Endothelial cell (in vitro differentiated cells): ENCODE results near the gene RNF13. TPM values are rescaled to one million over a fixed set of nuclear protein-coding genes. Genes with fewer than 3 reads are reported as not detected.

Experiments
- DNase-seq: peaks from one replicate; pipeline ENCODE4 v3.0.0; 2021; ENCODE audit warnings: low spot score
- H3K27ac Mint-ChIP-seq: one replicate; pipeline ENCODE4 v1.8.0; 2021; ENCODE audit warnings: mixed read lengths, inconsistent platforms; ENCODE audit not compliant: unreplicated experiment
- H3K27me3 Mint-ChIP-seq: one replicate; pipeline ENCODE4 v1.8.0; 2021; ENCODE audit warnings: mild to moderate bottlenecking, moderate library complexity, mixed read lengths, inconsistent platforms; ENCODE audit not compliant: unreplicated experiment
- H3K36me3 Mint-ChIP-seq: one replicate; pipeline ENCODE4 v1.8.0; 2021; ENCODE audit warnings: mild to moderate bottlenecking, low read depth, mixed read lengths, inconsistent platforms; ENCODE audit not compliant: unreplicated experiment
- H3K4me1 Mint-ChIP-seq: one replicate; pipeline ENCODE4 v1.8.0; 2021; ENCODE audit warnings: mild to moderate bottlenecking, mixed read lengths, inconsistent platforms; ENCODE audit not compliant: unreplicated experiment
- H3K4me3 Mint-ChIP-seq: one replicate; pipeline ENCODE4 v1.8.0; 2021; ENCODE audit warnings: mild to moderate bottlenecking, mixed read lengths, inconsistent platforms; ENCODE audit not compliant: unreplicated experiment
- H3K9me3 Mint-ChIP-seq: one replicate; pipeline ENCODE4 v1.8.0; 2021; ENCODE audit warnings: mixed read lengths, inconsistent platforms; ENCODE audit not compliant: unreplicated experiment
- long read RNA-seq: library from polyadenylated mRNA; unstranded; transcript quantifications from one replicate; pipeline ENCODE4 v2.0.0, GENCODE V29; 2020; ENCODE audit not compliant: unreplicated experiment
- total RNA-seq: library from RNA; stranded (reverse); fragmentation: NEBNext Ultra II Directional; extraction: Animal tissue kit (Norgen Biotek cat#: 25700); gene quantifications from one replicate; pipeline ENCODE4 v1.2.1, GENCODE V29; 2021; ENCODE audit not compliant: unreplicated experiment
- TF ChIP-seq, protein P1 (sequence below): fragments of 200-600 bp; sonication (generic); IDR thresholded peaks from one replicate; pipeline ENCODE4 v1.5.0; 2021; ENCODE audit warnings: antibody characterized with exemption; ENCODE audit not compliant: unreplicated experiment

Gene RNF13, protein sequence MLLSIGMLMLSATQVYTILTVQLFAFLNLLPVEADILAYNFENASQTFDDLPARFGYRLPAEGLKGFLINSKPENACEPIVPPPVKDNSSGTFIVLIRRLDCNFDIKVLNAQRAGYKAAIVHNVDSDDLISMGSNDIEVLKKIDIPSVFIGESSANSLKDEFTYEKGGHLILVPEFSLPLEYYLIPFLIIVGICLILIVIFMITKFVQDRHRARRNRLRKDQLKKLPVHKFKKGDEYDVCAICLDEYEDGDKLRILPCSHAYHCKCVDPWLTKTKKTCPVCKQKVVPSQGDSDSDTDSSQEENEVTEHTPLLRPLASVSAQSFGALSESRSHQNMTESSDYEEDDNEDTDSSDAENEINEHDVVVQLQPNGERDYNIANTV
- 30.7 TPM for total RNA-seq
- long read RNA-seq, transcript RNF13-203 (10 exons, 2,843 nt): major isoform, 26 of 33 reads
- long read RNA-seq, partial matches to known transcripts: 2 of 33 reads
- long read RNA-seq, other reads (novel, unspliced or antisense): 4 of 33 reads

DNA sequence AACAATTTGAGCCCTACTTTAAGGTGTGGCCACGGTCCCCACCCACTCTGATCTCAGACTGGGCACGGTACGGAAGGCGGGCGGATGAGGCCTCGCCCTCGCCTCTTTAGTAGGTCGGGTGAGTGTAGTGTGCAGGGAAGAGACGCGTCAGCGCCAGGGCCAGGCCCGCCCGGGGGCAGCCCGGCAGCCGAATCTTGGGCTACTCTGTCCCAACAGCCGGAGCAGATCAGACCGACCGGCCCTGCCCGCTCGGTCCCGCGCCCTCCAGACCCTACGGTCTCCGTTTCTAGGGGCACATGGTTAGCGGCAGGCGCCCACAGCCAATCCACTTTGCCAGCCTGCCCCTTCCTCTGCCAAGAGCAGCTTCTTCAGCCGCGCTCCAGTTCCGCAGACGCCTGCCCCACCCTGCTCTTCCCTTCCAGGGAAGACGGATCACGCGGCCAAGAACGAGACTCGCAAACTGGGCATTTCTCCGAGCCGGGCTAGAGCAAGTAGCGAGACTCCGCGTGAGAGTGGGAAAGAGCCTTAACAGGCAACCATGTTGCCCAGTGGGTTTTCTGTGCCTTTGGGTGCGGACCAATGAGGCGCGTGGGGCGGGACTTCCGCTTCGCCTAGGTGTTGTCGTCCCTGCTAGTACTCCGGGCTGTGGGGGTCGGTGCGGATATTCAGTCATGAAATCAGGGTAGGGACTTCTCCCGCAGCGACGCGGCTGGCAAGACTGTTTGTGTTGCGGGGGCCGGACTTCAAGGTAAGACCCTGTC is at the start of gene RNF13:
RNF13 (plus strand) TSS at position 610 of the 761 bp plus-strand sequence. CDS start 32,812 bp downstream, outside the sequence.
- DNase-seq: peak; percentile 87
- peak within 1 kb of the TSS; percentile 84 for H3K27ac Mint-ChIP-seq

DNA sequence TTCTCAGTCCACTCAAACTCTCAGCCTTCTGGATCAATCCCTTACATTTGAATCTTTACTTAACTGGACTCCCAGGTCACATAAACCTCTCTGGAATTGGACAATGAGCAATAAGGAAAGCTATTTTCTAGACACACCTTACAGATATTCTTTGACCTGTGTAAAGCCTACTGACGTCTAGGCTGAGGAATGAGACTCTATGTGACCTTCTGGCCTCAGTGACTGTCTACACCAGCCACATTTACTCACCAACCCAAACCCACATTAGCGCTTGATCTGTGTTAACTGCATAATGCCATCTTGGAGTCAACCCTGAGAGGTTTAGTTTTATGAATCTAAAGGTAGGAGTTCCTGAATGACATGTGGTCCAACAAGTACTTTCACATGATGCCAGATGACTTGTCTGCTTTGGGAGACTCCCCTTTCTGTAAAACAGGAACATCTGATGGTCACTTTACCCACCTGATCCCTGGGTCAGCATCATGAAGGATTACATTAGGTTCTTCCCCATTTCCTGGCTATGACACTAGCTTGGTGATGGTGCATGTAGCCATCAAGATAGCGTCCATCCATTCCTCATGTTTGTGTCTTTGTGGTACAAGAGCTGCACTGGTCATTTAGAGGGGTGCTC is 49.3 kb upstream of the RNF13 start:
- peaks cover 1% of the 10 kb centered on the region for H3K27me3 Mint-ChIP-seq
- H3K9me3 Mint-ChIP-seq: no peaks in the 10 kb centered on the region
- H3K27ac Mint-ChIP-seq: no peak overlapping the region
- TF ChIP-seq, protein P1, sequence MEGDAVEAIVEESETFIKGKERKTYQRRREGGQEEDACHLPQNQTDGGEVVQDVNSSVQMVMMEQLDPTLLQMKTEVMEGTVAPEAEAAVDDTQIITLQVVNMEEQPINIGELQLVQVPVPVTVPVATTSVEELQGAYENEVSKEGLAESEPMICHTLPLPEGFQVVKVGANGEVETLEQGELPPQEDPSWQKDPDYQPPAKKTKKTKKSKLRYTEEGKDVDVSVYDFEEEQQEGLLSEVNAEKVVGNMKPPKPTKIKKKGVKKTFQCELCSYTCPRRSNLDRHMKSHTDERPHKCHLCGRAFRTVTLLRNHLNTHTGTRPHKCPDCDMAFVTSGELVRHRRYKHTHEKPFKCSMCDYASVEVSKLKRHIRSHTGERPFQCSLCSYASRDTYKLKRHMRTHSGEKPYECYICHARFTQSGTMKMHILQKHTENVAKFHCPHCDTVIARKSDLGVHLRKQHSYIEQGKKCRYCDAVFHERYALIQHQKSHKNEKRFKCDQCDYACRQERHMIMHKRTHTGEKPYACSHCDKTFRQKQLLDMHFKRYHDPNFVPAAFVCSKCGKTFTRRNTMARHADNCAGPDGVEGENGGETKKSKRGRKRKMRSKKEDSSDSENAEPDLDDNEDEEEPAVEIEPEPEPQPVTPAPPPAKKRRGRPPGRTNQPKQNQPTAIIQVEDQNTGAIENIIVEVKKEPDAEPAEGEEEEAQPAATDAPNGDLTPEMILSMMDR: no peak
- no peaks in the 10 kb centered on the region for H3K36me3 Mint-ChIP-seq
- no peaks in the 10 kb centered on the region for H3K4me1 Mint-ChIP-seq
- no peak for DNase-seq
- no peak overlapping the region for H3K4me3 Mint-ChIP-seq

More for the DNA sequence above, at the start of gene RNF13:
- Mint-ChIP-seq H3K4me1 (peaks cover 32% of the 10 kb centered on the region), H3K9me3 (no peaks in the 10 kb centered on the region), H3K4me3 (peak within 1 kb of the TSS; percentile 94), H3K36me3 (no peaks in the 10 kb centered on the region), H3K27me3 (peaks cover 3% of the 10 kb centered on the region)
- TF ChIP-seq, protein P1: no peak

DNA sequence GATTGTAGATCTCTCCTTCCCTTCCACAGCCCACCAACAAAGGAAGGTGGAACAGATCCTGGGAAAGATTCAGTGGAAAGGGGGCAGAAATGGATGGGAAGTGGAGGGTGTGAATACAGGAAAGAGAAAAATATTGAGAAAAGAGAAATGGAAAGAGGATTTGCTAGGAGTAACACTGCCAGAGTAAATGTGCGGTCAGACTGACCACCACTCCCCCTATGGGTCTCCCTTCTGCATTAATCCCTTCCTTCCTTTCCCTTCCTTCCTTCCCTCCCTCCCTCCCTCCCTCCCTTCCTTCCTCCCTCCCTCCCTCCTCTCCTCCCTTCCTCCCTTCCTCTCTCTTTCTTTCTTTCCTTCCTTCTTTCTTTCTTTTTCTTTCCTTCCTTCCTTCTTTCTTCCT is 48.7 kb upstream of the RNF13 start:
- TF ChIP-seq, protein P1: no peak
- H3K4me1 Mint-ChIP-seq: no peaks in the 10 kb centered on the region
- no peaks in the 10 kb centered on the region for H3K36me3 Mint-ChIP-seq
- H3K27me3 Mint-ChIP-seq: peaks cover 1% of the 10 kb centered on the region
- no peaks in the 10 kb centered on the region for H3K9me3 Mint-ChIP-seq
- no peak overlapping the region for H3K27ac Mint-ChIP-seq
- DNase-seq: no peak
- peak overlapping the region; percentile 52 for H3K4me3 Mint-ChIP-seq

DNA sequence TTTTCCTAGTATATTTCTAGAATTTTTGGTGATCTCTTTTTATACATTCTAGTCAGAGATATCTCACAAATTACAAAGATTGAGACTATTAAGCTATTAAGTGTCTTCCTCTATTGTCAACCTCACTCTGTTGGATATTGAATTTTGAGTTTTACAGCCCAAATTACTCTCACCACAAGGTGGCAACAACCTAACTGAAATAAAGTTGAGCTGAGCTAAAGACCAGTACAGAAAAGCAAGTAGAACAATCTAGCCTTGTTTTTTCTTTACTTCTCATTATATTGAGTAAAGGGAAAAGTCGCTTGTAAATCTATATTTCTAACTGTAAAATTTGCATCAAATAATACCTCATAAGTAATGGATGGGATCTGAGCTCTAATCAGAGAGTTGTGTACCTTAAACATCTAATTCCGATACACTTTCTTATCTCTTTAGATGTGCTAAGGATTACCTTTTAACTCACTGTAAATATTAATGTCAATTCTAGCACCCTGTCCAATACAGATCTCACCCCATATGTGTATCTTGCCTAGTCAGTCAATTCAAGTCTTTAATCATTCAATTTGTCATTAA is 47.2 kb upstream of the RNF13 start:
- H3K36me3 Mint-ChIP-seq: no peaks in the 10 kb centered on the region
- H3K9me3 Mint-ChIP-seq: no peaks in the 10 kb centered on the region
- peaks cover 1% of the 10 kb centered on the region for H3K27me3 Mint-ChIP-seq
- no peak for DNase-seq
- H3K27ac Mint-ChIP-seq: no peak overlapping the region
- TF ChIP-seq, protein P1: peak; percentile 47
- no peak overlapping the region for H3K4me3 Mint-ChIP-seq
- no peaks in the 10 kb centered on the region for H3K4me1 Mint-ChIP-seq
